PFSK-1 (cell line): Measurements from ENCODE around the gene ARSI.

Experiments used
- POLR2AphosphoS5 ChIP-seq: IDR thresholded peaks from 2 replicates; pipeline ENCODE4 v1.6.1; 2012; ENCODE audit warnings: low read depth, mild to moderate bottlenecking, control low read depth, low read length, moderate library complexity
- REST ChIP-seq, 2 experiments: IDR thresholded peaks; 2 replicates each; pipeline versions ENCODE4 v1.6.1 to v1.8.0; 2011 to 2012; ENCODE audit warnings: low read depth in 2 of 2, low read length in 2 of 2, control low read depth in 1 of 2, inconsistent platforms in 1 of 2, mild to moderate bottlenecking in 1 of 2, moderate library complexity in 1 of 2; ENCODE audit not compliant: insufficient read depth in 1 of 2

- TF ChIP-seq REST (IDR thresholded peaks at IDR 0.05; ENCODE audit: insufficient read depth in 1 of 2, low read depth in 2 of 2, low read length in 2 of 2) (no peak), POLR2AphosphoS5 (no peak)
These were observed 13.9 kb downstream of the ARSI start for GRCh38 chr5:150288791-150289190.
